HG03045 (cell line): ENCODE data around the gene ANKRD18A.
"Not testable (repeated sequence)": the region's sequence is repeated elsewhere in the genome, so short reads cannot be mapped to it uniquely, and the experiment has no call there.

Experiments
- ATAC-seq: cut with Tn5 transposase; IDR thresholded peaks from one replicate; pipeline ENCODE4 v1.9.1; 2021; ENCODE audit warnings: mild to moderate bottlenecking, moderate library complexity; ENCODE audit not compliant: unreplicated experiment

Gene ANKRD18A

GRCh38 chr9:38546497-38547163 is 73.8 kb downstream of the ANKRD18A start:
- ATAC-seq, result not testable (repeated sequence)

GRCh38 chr9:38540535-38540934 is 79.9 kb downstream of the ANKRD18A start:
- ATAC-seq, result not testable (repeated sequence)

GRCh38 chr9:38529317-38529716 is 91.1 kb downstream of the ANKRD18A start:
- ATAC-seq, result no peak

GRCh38 chr9:38527503-38527902 is 92.9 kb downstream of the ANKRD18A start:
- no peak for ATAC-seq

- no peak for ATAC-seq
These were observed 93.8 kb downstream of the ANKRD18A start for GRCh38 chr9:38526591-38526990.

- no peak for ATAC-seq
These were observed 97.3 kb downstream of the ANKRD18A start for GRCh38 chr9:38523121-38523520.

GRCh38 chr9:38521762-38522161 is 98.6 kb downstream of the ANKRD18A start:
- no peak for ATAC-seq
